WTC11 (cell line): ENCODE results near the gene RXRA. TPM values are rescaled to one million over a fixed set of nuclear protein-coding genes. Genes with fewer than 3 reads are reported as not detected.
A peak's percentile ranks its signal among the peaks of the same experiment; 100 is the strongest.

Source experiments
- ATAC-seq: fragments of 200-7000 bp; cut with Tn5 transposase; 2 replicates; pipeline ENCODE4 v1.10.0; 2021; ENCODE audit warnings: mild to moderate bottlenecking, moderate library complexity
- CTCF ChIA-PET: fragments of 300-600 bp; sonication (Branson Sonifier 250); formaldehyde crosslinking; loops from one replicate; lab custom pipeline; 2021; ENCODE audit warnings: antibody characterized with exemption; lab: Charles Lee
- POLR2A ChIA-PET: fragments of 350-600 bp; sonication (Branson Sonifier 250); formaldehyde crosslinking; loops from one replicate; lab custom pipeline; 2021; ENCODE audit warnings: antibody characterized with exemption; lab: Charles Lee
- DNase-seq: peaks from one replicate; pipeline ENCODE4 v3.0.0; 2021; ENCODE audit warnings: low spot score
- H3K27ac Mint-ChIP-seq: 2 replicates; pipeline ENCODE4 v1.8.0; 2021; ENCODE audit warnings: mixed read lengths
- H3K27me3 Mint-ChIP-seq: 2 replicates; pipeline ENCODE4 v1.8.0; 2021; ENCODE audit warnings: low read depth, mild to moderate bottlenecking, moderate library complexity, mixed read lengths
- H3K36me3 Mint-ChIP-seq: 2 replicates; pipeline ENCODE4 v1.8.0; 2021; ENCODE audit warnings: mixed read lengths
- H3K4me1 Mint-ChIP-seq: 2 replicates; pipeline ENCODE4 v1.8.0; 2022; ENCODE audit warnings: mixed read lengths
- H3K4me3 Mint-ChIP-seq: 2 replicates; pipeline ENCODE4 v1.8.0; 2021; ENCODE audit warnings: mild to moderate bottlenecking, moderate library complexity, mixed read lengths
- H3K9me3 Mint-ChIP-seq: 2 replicates; pipeline ENCODE4 v1.8.0; 2021; ENCODE audit warnings: mixed read lengths
- CREM ChIP-seq: sonication (generic); formaldehyde crosslinking; IDR thresholded peaks from 2 replicates; pipeline ENCODE4 v1.8.1; 2022; ENCODE audit warnings: mild to moderate bottlenecking, missing genetic modification reagents, moderate library complexity
- ESRRA ChIP-seq: sonication (generic); formaldehyde crosslinking; IDR thresholded peaks from 2 replicates; pipeline ENCODE4 v1.8.1; 2022; ENCODE audit warnings: mild to moderate bottlenecking, missing genetic modification reagents, borderline replicate concordance
- FOXK1 ChIP-seq: sonication (generic); formaldehyde crosslinking; IDR thresholded peaks from 2 replicates; pipeline ENCODE4 v1.8.0; 2022; ENCODE audit warnings: mild to moderate bottlenecking, moderate library complexity, missing genetic modification reagents
- MAX ChIP-seq: sonication (generic); formaldehyde crosslinking; IDR thresholded peaks from 2 replicates; pipeline ENCODE4 v1.8.0; 2022; ENCODE audit warnings: mild to moderate bottlenecking, missing genetic modification reagents
- MLX ChIP-seq: sonication (generic); formaldehyde crosslinking; IDR thresholded peaks from 2 replicates; pipeline ENCODE4 v1.8.1; 2023; ENCODE audit warnings: mild to moderate bottlenecking, missing genetic modification reagents, moderate library complexity
- NR2C2 ChIP-seq: sonication (generic); formaldehyde crosslinking; IDR thresholded peaks from 2 replicates; pipeline ENCODE4 v1.8.0; 2022; ENCODE audit warnings: mild to moderate bottlenecking, missing genetic modification reagents
- PRDM15 ChIP-seq: sonication (generic); formaldehyde crosslinking; IDR thresholded peaks from 2 replicates; pipeline ENCODE4 v1.8.0; 2022; ENCODE audit warnings: missing genetic modification reagents
- SOX15 ChIP-seq: fragments of 250-450 bp; sonication (Bioruptor Pico); IDR thresholded peaks from 2 replicates; pipeline ENCODE4 v1.9.0; 2021; ENCODE audit warnings: mild to moderate bottlenecking
- SP1 ChIP-seq: sonication (generic); formaldehyde crosslinking; conservative IDR thresholded peaks from 2 replicates; pipeline ENCODE4 v1.8.1; 2022; ENCODE audit warnings: missing genetic modification reagents
- TEAD4 ChIP-seq: sonication (generic); formaldehyde crosslinking; IDR thresholded peaks from 2 replicates; pipeline ENCODE4 v1.8.0; 2022; ENCODE audit warnings: mild to moderate bottlenecking, missing genetic modification reagents
- USF2 ChIP-seq: sonication (generic); formaldehyde crosslinking; IDR thresholded peaks from 2 replicates; pipeline ENCODE4 v1.8.1; 2023; ENCODE audit warnings: mild to moderate bottlenecking, missing genetic modification reagents, moderate library complexity
- ZBTB21 ChIP-seq: sonication (generic); formaldehyde crosslinking; IDR thresholded peaks from 2 replicates; pipeline ENCODE4 v1.8.1; 2023; ENCODE audit warnings: mild to moderate bottlenecking, missing genetic modification reagents, borderline replicate concordance
- ZNF138 ChIP-seq: sonication (generic); formaldehyde crosslinking; conservative IDR thresholded peaks from 2 replicates; pipeline ENCODE4 v1.8.1; 2022; ENCODE audit warnings: mild to moderate bottlenecking, moderate library complexity, missing genetic modification reagents
- total RNA-seq: library from RNA; stranded (reverse); gene quantifications from 3 replicates; pipeline ENCODE4 v1.2.3, GENCODE V29; 2021
- TF ChIP-seq, protein P1 (sequence below): fragments of 250-450 bp; sonication (Bioruptor Pico); IDR thresholded peaks from 2 replicates; pipeline ENCODE4 v1.9.0; 2021; ENCODE audit warnings: moderate library complexity, mild to moderate bottlenecking, inconsistent platforms, borderline replicate concordance

RXRA gene
- total RNA-seq, 1 experiment from 2014 or later, result 27.5 TPM

- H3K4me3 Mint-ChIP-seq, result no peak overlapping the region
- ATAC-seq, result no peak
- H3K4me1 Mint-ChIP-seq, result peaks cover 12% of the 10 kb centered on the region
- TF ChIP-seq CREM (CRISPR knock-in tag) (no peak), ESRRA (CRISPR knock-in tag) (no peak), USF2 (CRISPR knock-in tag) (no peak)
- TF ChIP-seq, all 79 proteins: peak for 0
- no peak for DNase-seq
- no peaks in the 10 kb centered on the region for H3K27me3 Mint-ChIP-seq
- CTCF ChIA-PET, result no interaction called here
- no peaks in the 10 kb centered on the region for H3K9me3 Mint-ChIP-seq
- POLR2A ChIA-PET, result no interaction called here
- no peak overlapping the region for H3K27ac Mint-ChIP-seq
- no peaks in the 10 kb centered on the region for H3K36me3 Mint-ChIP-seq
Observed at GRCh38 chr9:134408389-134408788, 82.1 kb downstream of the RXRA start.

GRCh38 chr9:134408939-134409737 lies 82.9 kb downstream of the RXRA start:
- ATAC-seq (no peak), DNase-seq (no peak)
- no peak overlapping the region for H3K4me3 Mint-ChIP-seq
- no peak overlapping the region for H3K27ac Mint-ChIP-seq
- H3K4me1 Mint-ChIP-seq, result peaks cover 12% of the 10 kb centered on the region
- H3K9me3 Mint-ChIP-seq, result no peaks in the 10 kb centered on the region
- ChIA-PET POLR2A (no interaction called here), CTCF (no interaction called here)
- no peak for TF ChIP-seq PRDM15 (CRISPR knock-in tag)
- no peak for TF ChIP-seq SOX15 (CRISPR knock-in tag)
- no peaks in the 10 kb centered on the region for H3K27me3 Mint-ChIP-seq
- no peaks in the 10 kb centered on the region for H3K36me3 Mint-ChIP-seq

- peaks cover 12% of the 10 kb centered on the region for H3K4me1 Mint-ChIP-seq
- H3K27me3 Mint-ChIP-seq, result no peaks in the 10 kb centered on the region
- H3K9me3 Mint-ChIP-seq, result no peaks in the 10 kb centered on the region
- no peak for TF ChIP-seq FOXK1
- no peak for TF ChIP-seq MAX (CRISPR knock-in tag)
- no peak for TF ChIP-seq NR2C2 (CRISPR knock-in tag)
- TF ChIP-seq ZNF138 (CRISPR knock-in tag), result no peak
- no peak for TF ChIP-seq MLX (CRISPR knock-in tag)
- TF ChIP-seq, protein P1, sequence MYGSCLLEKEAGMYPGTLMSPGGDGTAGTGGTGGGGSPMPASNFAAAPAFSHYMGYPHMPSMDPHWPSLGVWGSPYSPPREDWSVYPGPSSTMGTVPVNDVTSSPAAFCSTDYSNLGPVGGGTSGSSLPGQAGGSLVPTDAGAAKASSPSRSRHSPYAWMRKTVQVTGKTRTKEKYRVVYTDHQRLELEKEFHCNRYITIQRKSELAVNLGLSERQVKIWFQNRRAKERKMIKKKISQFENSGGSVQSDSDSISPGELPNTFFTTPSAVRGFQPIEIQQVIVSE, result no peak
- no peak for TF ChIP-seq SP1 (CRISPR knock-in tag)
- no peak for TF ChIP-seq ZBTB21 (CRISPR knock-in tag)
- no peak for TF ChIP-seq TEAD4 (CRISPR knock-in tag)
- ATAC-seq, result no peak
- H3K27ac Mint-ChIP-seq, result peak overlapping the region; percentile 82
- POLR2A ChIA-PET, result no interaction called here
- no peak overlapping the region for H3K4me3 Mint-ChIP-seq
- no peak for DNase-seq
- CTCF ChIA-PET, result no interaction called here
- H3K36me3 Mint-ChIP-seq, result no peaks in the 10 kb centered on the region
Observed at GRCh38 chr9:134410071-134410834, 84.0 kb downstream of the RXRA start.
